Measurements from ENCODE around the gene ZNF428. TPM values are rescaled to one million over a fixed set of nuclear protein-coding genes. Genes with fewer than 3 reads are reported as not detected.
A peak's percentile ranks its signal among the peaks of the same experiment; 100 is the strongest.

The ZNF428 gene
- total RNA-seq, 1 donor from 2014 or later = 53.4 TPM

DNA sequence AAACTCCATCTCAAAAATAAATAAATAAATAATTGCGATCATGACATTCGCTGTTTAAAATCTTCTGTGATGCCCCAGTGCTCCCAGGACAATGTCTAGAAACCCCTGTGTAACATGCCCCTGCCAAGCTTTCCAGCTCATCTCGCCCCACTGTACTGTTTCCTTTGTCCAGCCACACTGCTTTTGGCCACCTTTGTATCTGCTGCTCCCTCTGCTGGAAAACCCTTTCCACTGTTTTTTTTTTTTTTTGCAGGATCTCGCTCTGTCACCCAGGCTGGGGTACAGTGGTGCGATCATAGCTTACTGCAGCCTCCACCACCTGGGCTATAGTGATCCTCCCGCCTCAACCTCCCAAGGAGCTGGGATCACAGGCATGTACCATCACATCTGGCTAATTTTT lies 43.1 kb upstream of the ZNF428 start:
- peaks cover 88% of the 10 kb centered on the region for H4K20me1 ChIP-seq (ENCODE audit: insufficient read depth, low read length)
- no peak overlapping the region for H3K27ac ChIP-seq (ENCODE audit: low read depth, low read length)
- FAIRE-seq = no peak
- H3K9me3 Mint-ChIP-seq (ENCODE audit: unreplicated experiment) = no peaks in the 10 kb centered on the region
- no peak overlapping the region for H3K4me2 ChIP-seq (ENCODE audit: low read length)
- H3K79me2 ChIP-seq (ENCODE audit: insufficient read depth, low read length) = peaks cover 87% of the 10 kb centered on the region
- TF ChIP-seq EZH2 (IDR thresholded peaks at IDR 0.05; ENCODE audit: insufficient read depth, low read length) (no peak), CTCF (IDR thresholded peaks at IDR 0.05; ENCODE audit: insufficient read depth, low read depth, low read length) (peak; percentile 39)
- H3K36me3 ChIP-seq (ENCODE audit: insufficient read depth, low read length) = peaks cover 79% of the 10 kb centered on the region
- peaks cover 3% of the 10 kb centered on the region for H3K4me1 ChIP-seq (ENCODE audit: insufficient read depth, low read length)
- H2AFZ ChIP-seq (ENCODE audit: low read depth, low read length) = no peak overlapping the region
- no peak overlapping the region for H3K27ac Mint-ChIP-seq (ENCODE audit: unreplicated experiment)
- no peak overlapping the region for H3K4me3 ChIP-seq (ENCODE audit: insufficient read depth, low read depth, low read length)
- DNase-seq (ENCODE audit: low read depth) = no peak
- H3K27me3 Mint-ChIP-seq (ENCODE audit: low read depth, unreplicated experiment) = no peaks in the 10 kb centered on the region
- H3K9ac ChIP-seq (ENCODE audit: low read length) = no peak overlapping the region
- no peak overlapping the region for H3K4me3 Mint-ChIP-seq (ENCODE audit: unreplicated experiment)
- H3K27me3 ChIP-seq (ENCODE audit: insufficient read depth, low read length) = no peaks in the 10 kb centered on the region
- no peaks in the 10 kb centered on the region for H3K9me3 ChIP-seq (ENCODE audit: insufficient read depth, low read depth, low read length)
- no peaks in the 10 kb centered on the region for H3K4me1 Mint-ChIP-seq (ENCODE audit: low read depth, unreplicated experiment)
- H3K36me3 Mint-ChIP-seq (ENCODE audit: low read depth, unreplicated experiment) = peaks cover 38% of the 10 kb centered on the region

- no peak for DNase-seq (ENCODE audit: low read depth)
- Mint-ChIP-seq H3K4me1 (ENCODE audit: low read depth, unreplicated experiment) (no peaks in the 10 kb centered on the region), H3K4me3 (ENCODE audit: unreplicated experiment) (no peak overlapping the region), H3K9me3 (ENCODE audit: unreplicated experiment) (no peaks in the 10 kb centered on the region), H3K36me3 (ENCODE audit: low read depth, unreplicated experiment) (peaks cover 36% of the 10 kb centered on the region), H3K27ac (ENCODE audit: unreplicated experiment) (no peak overlapping the region), H3K27me3 (ENCODE audit: low read depth, unreplicated experiment) (no peaks in the 10 kb centered on the region)
- no peak for FAIRE-seq
- no peaks in the 10 kb centered on the region for H3K9me3 ChIP-seq (ENCODE audit: insufficient read depth, low read depth, low read length)
- peaks cover 81% of the 10 kb centered on the region for H3K79me2 ChIP-seq (ENCODE audit: insufficient read depth, low read length)
- H3K4me1 ChIP-seq (ENCODE audit: insufficient read depth, low read length) = no peaks in the 10 kb centered on the region
- no peak overlapping the region for H3K4me3 ChIP-seq (ENCODE audit: insufficient read depth, low read depth, low read length)
- no peak overlapping the region for H3K27ac ChIP-seq (ENCODE audit: low read depth, low read length)
- TF ChIP-seq EZH2 (IDR thresholded peaks at IDR 0.05; ENCODE audit: insufficient read depth, low read length) (no peak), CTCF (IDR thresholded peaks at IDR 0.05; ENCODE audit: insufficient read depth, low read depth, low read length) (no peak)
- H3K4me2 ChIP-seq (ENCODE audit: low read length) = no peak overlapping the region
- H3K9ac ChIP-seq (ENCODE audit: low read length) = no peak overlapping the region
- H4K20me1 ChIP-seq (ENCODE audit: insufficient read depth, low read length) = peaks cover 91% of the 10 kb centered on the region
- peaks cover 75% of the 10 kb centered on the region for H3K36me3 ChIP-seq (ENCODE audit: insufficient read depth, low read length)
- no peaks in the 10 kb centered on the region for H3K27me3 ChIP-seq (ENCODE audit: insufficient read depth, low read length)
- no peak overlapping the region for H2AFZ ChIP-seq (ENCODE audit: low read depth, low read length)
Observed at GRCh38 chr19:43660971-43661360, 41.5 kb upstream of the ZNF428 start.

DNA sequence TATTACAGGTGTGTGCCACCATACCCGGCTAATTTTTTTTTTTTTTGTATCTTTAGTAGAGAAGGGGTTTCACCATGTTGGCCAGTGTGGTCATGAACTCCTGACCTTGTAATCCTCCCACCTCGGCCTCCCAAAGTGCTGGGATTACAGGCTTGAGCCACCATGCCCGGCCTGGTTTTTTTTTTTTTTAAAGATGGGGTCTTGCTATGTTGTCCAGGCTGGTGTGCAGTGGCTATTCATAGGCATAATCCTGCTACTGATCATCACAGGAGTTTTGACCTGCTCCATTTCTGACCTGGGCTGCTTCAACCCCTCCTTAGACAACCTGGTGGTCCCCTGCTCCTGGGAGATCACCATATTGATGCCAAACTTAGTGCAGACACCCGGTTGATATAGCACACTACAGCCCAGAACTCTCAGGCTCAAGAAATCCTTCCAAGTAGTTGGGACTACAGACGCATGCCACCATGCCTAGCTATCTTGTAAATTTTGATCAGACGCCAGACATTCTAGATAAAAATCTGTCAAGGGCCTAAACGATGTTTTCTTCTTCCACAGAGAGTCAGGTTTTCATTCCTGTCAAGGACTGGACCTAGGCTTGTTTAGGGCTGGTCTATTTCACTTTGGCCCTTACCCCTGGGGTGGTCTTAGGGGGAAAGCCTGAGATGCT lies 41.0 kb upstream of the ZNF428 start:
- no peaks in the 10 kb centered on the region for H3K9me3 ChIP-seq (ENCODE audit: insufficient read depth, low read depth, low read length)
- peaks cover 73% of the 10 kb centered on the region for H3K36me3 ChIP-seq (ENCODE audit: insufficient read depth, low read length)
- Mint-ChIP-seq H3K27ac (ENCODE audit: unreplicated experiment) (no peak overlapping the region), H3K27me3 (ENCODE audit: low read depth, unreplicated experiment) (no peaks in the 10 kb centered on the region), H3K4me1 (ENCODE audit: low read depth, unreplicated experiment) (no peaks in the 10 kb centered on the region), H3K4me3 (ENCODE audit: unreplicated experiment) (no peak overlapping the region), H3K9me3 (ENCODE audit: unreplicated experiment) (no peaks in the 10 kb centered on the region), H3K36me3 (ENCODE audit: low read depth, unreplicated experiment) (peaks cover 39% of the 10 kb centered on the region)
- H4K20me1 ChIP-seq (ENCODE audit: insufficient read depth, low read length) = peaks cover 89% of the 10 kb centered on the region
- H3K79me2 ChIP-seq (ENCODE audit: insufficient read depth, low read length) = peaks cover 76% of the 10 kb centered on the region
- H3K27me3 ChIP-seq (ENCODE audit: insufficient read depth, low read length) = no peaks in the 10 kb centered on the region
- no peaks in the 10 kb centered on the region for H3K4me1 ChIP-seq (ENCODE audit: insufficient read depth, low read length)
- DNase-seq (ENCODE audit: low read depth) (no peak), FAIRE-seq (no peak)
- H3K4me3 ChIP-seq (ENCODE audit: insufficient read depth, low read depth, low read length) = no peak overlapping the region
- no peak overlapping the region for H3K4me2 ChIP-seq (ENCODE audit: low read length)
- TF ChIP-seq CTCF (IDR thresholded peaks at IDR 0.05; ENCODE audit: insufficient read depth, low read depth, low read length) (no peak), EZH2 (IDR thresholded peaks at IDR 0.05; ENCODE audit: insufficient read depth, low read length) (no peak)
- H3K27ac ChIP-seq (ENCODE audit: low read depth, low read length) = no peak overlapping the region
- H2AFZ ChIP-seq (ENCODE audit: low read depth, low read length) = no peak overlapping the region
- no peak overlapping the region for H3K9ac ChIP-seq (ENCODE audit: low read length)

Measured in astrocyte (in vitro differentiated cells and primary cell).